Breast epithelium (tissue), 4 donors: ENCODE results near the gene CHCHD6. TPM values are rescaled to one million over a fixed set of nuclear protein-coding genes. Genes with fewer than 3 reads are reported as not detected.

ENCODE experiments used
- DNase-seq, 2 donors: peaks; one replicate each; pipeline ENCODE4 v3.0.0-alpha.2; 2019; ENCODE audit warnings: low spot score in 2 of 2
- H3K27ac ChIP-seq, 2 donors: fragments of 200-600 bp; sonication (generic) in 1 of 2; one replicate each; pipeline ENCODE4 v1.5.1; 2016 to 2019; ENCODE audit warnings: mild to moderate bottlenecking in 1 of 2
- H3K27me3 ChIP-seq, 2 donors: fragments of 200-600 bp; sonication (generic) in 1 of 2; one replicate each; pipeline versions ENCODE4 v1.5.1 to v1.6.0; 2017 to 2019; ENCODE audit warnings: control low read depth in 1 of 2, mild to moderate bottlenecking in 1 of 2
- H3K36me3 ChIP-seq: fragments of 200-600 bp; one replicate; pipeline ENCODE4 v1.5.1; 2019
- H3K4me1 ChIP-seq, 2 donors: fragments of 200-600 bp; sonication (generic); one replicate each; pipeline ENCODE4 v1.5.1; 2016 to 2019; ENCODE audit warnings: control low read depth in 1 of 2
- H3K4me3 ChIP-seq, 3 donors: fragments of 200-600 bp; sonication (generic); 1 replicate in 2 of 3; 2 replicates in 1 of 3; pipeline ENCODE4 v1.5.1; 2016 to 2019; ENCODE audit warnings: mild to moderate bottlenecking in 3 of 3, moderate library complexity in 2 of 3
- H3K9me3 ChIP-seq, 2 donors: fragments of 200-600 bp; sonication (generic) in 1 of 2; one replicate each; pipeline ENCODE4 v1.5.1; 2016 to 2019; ENCODE audit warnings: control low read depth in 1 of 2
- POLR2A ChIP-seq: fragments of 450-650 bp; IDR thresholded peaks from one replicate; pipeline ENCODE4 v1.6.1; 2016; ENCODE audit warnings: antibody characterized with exemption, mild to moderate bottlenecking, moderate library complexity
- POLR2AphosphoS5 ChIP-seq, 3 donors: sonication (generic); formaldehyde crosslinking; IDR thresholded peaks; one replicate each; pipeline ENCODE4 v1.6.1; 2017; ENCODE audit warnings: antibody characterized with exemption in 3 of 3
- intact Hi-C: fragments of 100-400 bp; cut with DNase I; formaldehyde crosslinking; loops from one replicate; pipeline ENCODE4 v1.15.1; 2023; ENCODE audit warnings: low total_unique reads
- total RNA-seq, 3 donors: library from RNA; depleted of rRNA; stranded (reverse); fragments of >200 nt; gene quantifications; one replicate each; pipeline ENCODE4 v1.1.0, GENCODE V29; 2016
- TF ChIP-seq, protein P1 (sequence below), 3 donors: fragments of 450-650 bp; IDR thresholded peaks; one replicate each; pipeline ENCODE4 v1.5.1; 2016 to 2017; ENCODE audit warnings: antibody characterized with exemption in 3 of 3, mild to moderate bottlenecking in 3 of 3, moderate library complexity in 3 of 3

Gene CHCHD6
- total RNA-seq, 3 donors from 2014 or later = 12.2 to 21.2 (median 19.3) TPM

DNA sequence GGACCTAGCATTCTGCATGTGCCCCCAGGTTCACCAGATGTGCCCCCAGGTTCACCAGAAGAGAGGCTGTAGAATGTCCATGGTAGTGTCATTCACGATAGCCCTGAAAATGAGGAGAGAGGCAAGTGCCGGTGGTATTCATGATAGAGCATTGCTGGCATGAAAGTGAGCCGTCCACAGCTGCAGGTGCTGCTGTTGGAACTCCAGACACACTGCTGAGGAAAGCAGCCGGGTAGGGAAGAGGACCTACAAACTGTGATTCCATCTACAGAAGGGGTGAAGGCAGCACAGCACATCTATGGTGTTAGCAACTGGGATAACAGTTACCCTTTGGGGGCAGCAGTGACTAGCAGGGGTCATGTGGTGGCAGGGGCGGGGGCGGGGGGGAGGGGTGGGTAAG is 153.9 kb downstream of the CHCHD6 start:
- no peaks in the 10 kb centered on the region for H3K4me1 ChIP-seq
- no peaks in the 10 kb centered on the region for H3K27me3 ChIP-seq
- H3K36me3 ChIP-seq = no peaks in the 10 kb centered on the region
- H3K9me3 ChIP-seq = no peaks in the 10 kb centered on the region
- no peak overlapping the region for H3K4me3 ChIP-seq
- no peak for DNase-seq
- no peak for TF ChIP-seq POLR2AphosphoS5 (IDR thresholded peaks at IDR 0.05)
- TF ChIP-seq POLR2A = no peak
- TF ChIP-seq, protein P1, sequence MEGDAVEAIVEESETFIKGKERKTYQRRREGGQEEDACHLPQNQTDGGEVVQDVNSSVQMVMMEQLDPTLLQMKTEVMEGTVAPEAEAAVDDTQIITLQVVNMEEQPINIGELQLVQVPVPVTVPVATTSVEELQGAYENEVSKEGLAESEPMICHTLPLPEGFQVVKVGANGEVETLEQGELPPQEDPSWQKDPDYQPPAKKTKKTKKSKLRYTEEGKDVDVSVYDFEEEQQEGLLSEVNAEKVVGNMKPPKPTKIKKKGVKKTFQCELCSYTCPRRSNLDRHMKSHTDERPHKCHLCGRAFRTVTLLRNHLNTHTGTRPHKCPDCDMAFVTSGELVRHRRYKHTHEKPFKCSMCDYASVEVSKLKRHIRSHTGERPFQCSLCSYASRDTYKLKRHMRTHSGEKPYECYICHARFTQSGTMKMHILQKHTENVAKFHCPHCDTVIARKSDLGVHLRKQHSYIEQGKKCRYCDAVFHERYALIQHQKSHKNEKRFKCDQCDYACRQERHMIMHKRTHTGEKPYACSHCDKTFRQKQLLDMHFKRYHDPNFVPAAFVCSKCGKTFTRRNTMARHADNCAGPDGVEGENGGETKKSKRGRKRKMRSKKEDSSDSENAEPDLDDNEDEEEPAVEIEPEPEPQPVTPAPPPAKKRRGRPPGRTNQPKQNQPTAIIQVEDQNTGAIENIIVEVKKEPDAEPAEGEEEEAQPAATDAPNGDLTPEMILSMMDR (IDR thresholded peaks at IDR 0.05) = no peak
- no peak overlapping the region for H3K27ac ChIP-seq
- intact Hi-C loops = no loop called here

GRCh38 chr3:126858401-126858800 is 154.4 kb downstream of the CHCHD6 start:
- no peak for DNase-seq
- Histone ChIP-seq H3K27me3 (no peaks in the 10 kb centered on the region), H3K27ac (no peak overlapping the region), H3K36me3 (no peaks in the 10 kb centered on the region), H3K4me3 (no peak overlapping the region), H3K4me1 (no peaks in the 10 kb centered on the region), H3K9me3 (no peaks in the 10 kb centered on the region)
- TF ChIP-seq POLR2AphosphoS5 (IDR thresholded peaks at IDR 0.05) (no peak), POLR2A (no peak)
- TF ChIP-seq, protein P1 (IDR thresholded peaks at IDR 0.05) = no peak
- intact Hi-C loops = no loop called here

- no peak for DNase-seq
- no peak for TF ChIP-seq POLR2AphosphoS5 (IDR thresholded peaks at IDR 0.05)
- TF ChIP-seq POLR2A = no peak
- TF ChIP-seq, protein P1 (IDR thresholded peaks at IDR 0.05) = no peak
- intact Hi-C loops = no loop called here
Measured at GRCh38 chr3:126858887-126859286, 154.8 kb downstream of the CHCHD6 start.

GRCh38 chr3:126859415-126860246 is 155.6 kb downstream of the CHCHD6 start:
- H3K36me3 ChIP-seq = no peaks in the 10 kb centered on the region

More at GRCh38 chr3:126858887-126859286, 154.8 kb downstream of the CHCHD6 start:
- H3K4me1 ChIP-seq = no peaks in the 10 kb centered on the region
- H3K27me3 ChIP-seq = no peaks in the 10 kb centered on the region
- H3K9me3 ChIP-seq = no peaks in the 10 kb centered on the region
- H3K27ac ChIP-seq = no peak overlapping the region
- H3K4me3 ChIP-seq = no peak overlapping the region
- no peaks in the 10 kb centered on the region for H3K36me3 ChIP-seq

GRCh38 chr3:126865736-126866135 is 161.7 kb downstream of the CHCHD6 start:
- TF ChIP-seq POLR2A = no peak
- TF ChIP-seq, protein P1 (IDR thresholded peaks at IDR 0.05) = no peak
- TF ChIP-seq POLR2AphosphoS5 (IDR thresholded peaks at IDR 0.05) = no peak
- Histone ChIP-seq H3K9me3 (no peaks in the 10 kb centered on the region), H3K27ac (no peak overlapping the region), H3K4me3 (no peak overlapping the region), H3K4me1 (no peaks in the 10 kb centered on the region), H3K27me3 (no peaks in the 10 kb centered on the region), H3K36me3 (no peaks in the 10 kb centered on the region)
- DNase-seq = no peak
- intact Hi-C loops = no loop called here

More at GRCh38 chr3:126859415-126860246, 155.6 kb downstream of the CHCHD6 start:
- Histone ChIP-seq H3K27ac (no peak overlapping the region), H3K27me3 (no peaks in the 10 kb centered on the region), H3K4me1 (no peaks in the 10 kb centered on the region), H3K4me3 (no peak overlapping the region), H3K9me3 (no peaks in the 10 kb centered on the region)
- no peak for DNase-seq
- intact Hi-C loops = no loop called here
- TF ChIP-seq, protein P1 (IDR thresholded peaks at IDR 0.05) = no peak
- TF ChIP-seq POLR2A (no peak), POLR2AphosphoS5 (IDR thresholded peaks at IDR 0.05) (no peak)
